22Rv1 (cell line): ENCODE results near the gene OVOL1.

Experiments
- ZFX ChIP-seq: fragments of 450-650 bp; IDR thresholded peaks from 2 replicates; pipeline ENCODE4 v1.6.1; 2017; ENCODE audit warnings: antibody characterized with exemption, borderline replicate concordance
- TF ChIP-seq, protein P1 (sequence below): fragments of 450-650 bp; IDR thresholded peaks from 2 replicates; pipeline ENCODE4 v1.5.1; 2017; ENCODE audit warnings: mild to moderate bottlenecking

DNA sequence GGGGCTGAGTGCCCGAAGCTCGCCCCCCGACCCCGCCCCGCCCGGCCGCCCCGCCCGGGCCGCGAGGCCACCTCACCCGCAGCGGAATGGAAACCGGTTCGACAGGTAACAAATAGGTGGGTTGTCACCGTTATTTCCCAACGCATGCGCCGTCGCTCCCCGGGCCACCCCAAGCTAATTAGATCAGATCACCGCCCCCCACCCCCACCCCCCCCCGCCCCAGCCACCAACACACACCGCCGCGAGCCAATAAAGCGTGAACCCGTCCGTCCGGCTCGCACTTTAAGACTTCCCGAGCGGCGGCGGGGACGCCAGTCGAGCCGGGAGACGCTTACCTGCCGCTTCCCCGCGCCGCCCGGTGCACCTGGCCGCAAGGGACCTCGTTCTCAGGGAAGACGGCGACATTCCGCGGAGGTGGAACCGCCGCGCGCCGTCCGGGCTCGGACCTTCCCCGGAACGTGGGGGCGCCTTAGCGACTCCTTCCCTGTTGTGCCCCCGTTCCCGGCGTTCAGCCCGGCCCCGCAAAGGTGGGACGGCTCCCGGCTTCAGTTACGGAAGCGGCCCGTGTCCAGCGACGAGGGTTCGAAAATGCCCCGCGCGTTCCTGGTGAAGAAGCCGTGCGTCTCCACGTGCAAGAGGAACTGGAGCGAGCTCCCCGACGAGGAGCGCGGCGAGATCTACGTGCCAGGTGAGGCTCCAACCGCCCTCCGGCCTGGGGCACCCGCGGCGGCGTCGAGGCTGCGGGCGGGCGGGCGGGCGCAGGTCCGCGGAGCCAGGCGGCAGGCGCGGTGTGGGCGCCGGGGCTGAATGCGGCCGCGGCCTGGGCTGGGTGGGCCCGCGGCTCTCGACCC is at the start of gene OVOL1:
- TF ChIP-seq, protein P1, sequence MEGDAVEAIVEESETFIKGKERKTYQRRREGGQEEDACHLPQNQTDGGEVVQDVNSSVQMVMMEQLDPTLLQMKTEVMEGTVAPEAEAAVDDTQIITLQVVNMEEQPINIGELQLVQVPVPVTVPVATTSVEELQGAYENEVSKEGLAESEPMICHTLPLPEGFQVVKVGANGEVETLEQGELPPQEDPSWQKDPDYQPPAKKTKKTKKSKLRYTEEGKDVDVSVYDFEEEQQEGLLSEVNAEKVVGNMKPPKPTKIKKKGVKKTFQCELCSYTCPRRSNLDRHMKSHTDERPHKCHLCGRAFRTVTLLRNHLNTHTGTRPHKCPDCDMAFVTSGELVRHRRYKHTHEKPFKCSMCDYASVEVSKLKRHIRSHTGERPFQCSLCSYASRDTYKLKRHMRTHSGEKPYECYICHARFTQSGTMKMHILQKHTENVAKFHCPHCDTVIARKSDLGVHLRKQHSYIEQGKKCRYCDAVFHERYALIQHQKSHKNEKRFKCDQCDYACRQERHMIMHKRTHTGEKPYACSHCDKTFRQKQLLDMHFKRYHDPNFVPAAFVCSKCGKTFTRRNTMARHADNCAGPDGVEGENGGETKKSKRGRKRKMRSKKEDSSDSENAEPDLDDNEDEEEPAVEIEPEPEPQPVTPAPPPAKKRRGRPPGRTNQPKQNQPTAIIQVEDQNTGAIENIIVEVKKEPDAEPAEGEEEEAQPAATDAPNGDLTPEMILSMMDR = no peak
- TF ChIP-seq ZFX = no peak
